Ishikawa (cell line): ENCODE measurements around the gene USP6NL.

Source experiments
- CEBPB ChIP-seq: IDR thresholded peaks from 2 replicates; pipeline ENCODE4 v1.6.1; 2012
- CREB1 ChIP-seq: IDR thresholded peaks from 2 replicates; pipeline ENCODE4 v1.6.1; 2012; ENCODE audit warnings: low read depth
- EGR1 ChIP-seq: IDR thresholded peaks from 2 replicates; pipeline ENCODE4 v1.6.1; 2012
- EP300 ChIP-seq: IDR thresholded peaks from 2 replicates; pipeline ENCODE4 v1.6.1; 2012; ENCODE audit warnings: borderline replicate concordance
- FOXM1 ChIP-seq: IDR thresholded peaks from 2 replicates; pipeline ENCODE4 v1.6.1; 2012; ENCODE audit warnings: low read depth, borderline replicate concordance
- RAD21 ChIP-seq: IDR thresholded peaks from 2 replicates; pipeline ENCODE4 v1.6.1; 2012; ENCODE audit warnings: low read depth
- TAF1 ChIP-seq: IDR thresholded peaks from 2 replicates; pipeline ENCODE4 v1.6.1; 2012; ENCODE audit warnings: low read depth, mild to moderate bottlenecking
- TCF12 ChIP-seq: IDR thresholded peaks from 2 replicates; pipeline ENCODE4 v1.6.1; 2012; ENCODE audit warnings: low read depth
- TEAD4 ChIP-seq: IDR thresholded peaks from 2 replicates; pipeline ENCODE4 v1.6.1; 2012
- YY1 ChIP-seq: IDR thresholded peaks from 2 replicates; pipeline ENCODE4 v1.6.1; 2012; ENCODE audit warnings: low read depth
- ZBTB7A ChIP-seq: IDR thresholded peaks from 2 replicates; pipeline ENCODE4 v1.6.1; 2012; ENCODE audit warnings: low read depth
- TF ChIP-seq, protein P1 (sequence below): IDR thresholded peaks from 2 replicates; pipeline ENCODE4 v1.6.1; 2012; ENCODE audit warnings: low read depth, mild to moderate bottlenecking
- TF ChIP-seq, protein P2 (sequence below): IDR thresholded peaks from 2 replicates; pipeline ENCODE4 v1.6.1; 2012
- TF ChIP-seq, protein P3 (sequence below): IDR thresholded peaks from 2 replicates; pipeline ENCODE4 v1.6.1; 2012

DNA sequence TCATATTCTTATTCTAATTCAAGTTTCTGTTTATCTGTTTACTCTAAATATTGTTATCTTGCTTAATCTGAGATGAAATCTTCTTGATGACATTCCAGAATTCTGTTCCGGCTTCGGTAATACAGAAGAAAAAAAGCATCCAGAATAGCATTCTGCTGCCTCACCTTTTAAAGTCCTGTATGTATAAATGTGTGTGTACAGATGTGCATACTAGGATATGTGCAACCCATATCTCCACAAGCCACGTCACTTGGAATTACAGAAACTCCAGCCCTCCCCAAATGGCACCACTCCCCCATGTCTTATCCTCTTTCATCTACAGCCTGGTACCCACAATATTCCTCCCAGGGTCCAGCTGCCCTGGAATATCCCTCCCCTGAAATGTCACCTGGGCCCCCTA lies 27.9 kb upstream of the USP6NL start:
- TF ChIP-seq, protein P1, sequence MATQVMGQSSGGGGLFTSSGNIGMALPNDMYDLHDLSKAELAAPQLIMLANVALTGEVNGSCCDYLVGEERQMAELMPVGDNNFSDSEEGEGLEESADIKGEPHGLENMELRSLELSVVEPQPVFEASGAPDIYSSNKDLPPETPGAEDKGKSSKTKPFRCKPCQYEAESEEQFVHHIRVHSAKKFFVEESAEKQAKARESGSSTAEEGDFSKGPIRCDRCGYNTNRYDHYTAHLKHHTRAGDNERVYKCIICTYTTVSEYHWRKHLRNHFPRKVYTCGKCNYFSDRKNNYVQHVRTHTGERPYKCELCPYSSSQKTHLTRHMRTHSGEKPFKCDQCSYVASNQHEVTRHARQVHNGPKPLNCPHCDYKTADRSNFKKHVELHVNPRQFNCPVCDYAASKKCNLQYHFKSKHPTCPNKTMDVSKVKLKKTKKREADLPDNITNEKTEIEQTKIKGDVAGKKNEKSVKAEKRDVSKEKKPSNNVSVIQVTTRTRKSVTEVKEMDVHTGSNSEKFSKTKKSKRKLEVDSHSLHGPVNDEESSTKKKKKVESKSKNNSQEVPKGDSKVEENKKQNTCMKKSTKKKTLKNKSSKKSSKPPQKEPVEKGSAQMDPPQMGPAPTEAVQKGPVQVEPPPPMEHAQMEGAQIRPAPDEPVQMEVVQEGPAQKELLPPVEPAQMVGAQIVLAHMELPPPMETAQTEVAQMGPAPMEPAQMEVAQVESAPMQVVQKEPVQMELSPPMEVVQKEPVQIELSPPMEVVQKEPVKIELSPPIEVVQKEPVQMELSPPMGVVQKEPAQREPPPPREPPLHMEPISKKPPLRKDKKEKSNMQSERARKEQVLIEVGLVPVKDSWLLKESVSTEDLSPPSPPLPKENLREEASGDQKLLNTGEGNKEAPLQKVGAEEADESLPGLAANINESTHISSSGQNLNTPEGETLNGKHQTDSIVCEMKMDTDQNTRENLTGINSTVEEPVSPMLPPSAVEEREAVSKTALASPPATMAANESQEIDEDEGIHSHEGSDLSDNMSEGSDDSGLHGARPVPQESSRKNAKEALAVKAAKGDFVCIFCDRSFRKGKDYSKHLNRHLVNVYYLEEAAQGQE, result no peak
- TF ChIP-seq ZBTB7A (no peak), EGR1 (no peak), RAD21 (no peak), CREB1 (no peak), EP300 (no peak), TCF12 (no peak), CEBPB (no peak), TEAD4 (no peak), TAF1 (no peak), FOXM1 (no peak), YY1 (no peak)
- TF ChIP-seq, protein P2, sequence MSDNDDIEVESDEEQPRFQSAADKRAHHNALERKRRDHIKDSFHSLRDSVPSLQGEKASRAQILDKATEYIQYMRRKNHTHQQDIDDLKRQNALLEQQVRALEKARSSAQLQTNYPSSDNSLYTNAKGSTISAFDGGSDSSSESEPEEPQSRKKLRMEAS, result no peak
- TF ChIP-seq, protein P3, sequence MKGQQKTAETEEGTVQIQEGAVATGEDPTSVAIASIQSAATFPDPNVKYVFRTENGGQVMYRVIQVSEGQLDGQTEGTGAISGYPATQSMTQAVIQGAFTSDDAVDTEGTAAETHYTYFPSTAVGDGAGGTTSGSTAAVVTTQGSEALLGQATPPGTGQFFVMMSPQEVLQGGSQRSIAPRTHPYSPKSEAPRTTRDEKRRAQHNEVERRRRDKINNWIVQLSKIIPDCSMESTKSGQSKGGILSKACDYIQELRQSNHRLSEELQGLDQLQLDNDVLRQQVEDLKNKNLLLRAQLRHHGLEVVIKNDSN, result no peak
